EL (cell line): Measurements from ENCODE around the gene SUPT5H.

Experiments used
- DNase-seq: peaks from one replicate; pipeline ENCODE4 v3.0.0-alpha.2; 2016

The SUPT5H gene

DNA sequence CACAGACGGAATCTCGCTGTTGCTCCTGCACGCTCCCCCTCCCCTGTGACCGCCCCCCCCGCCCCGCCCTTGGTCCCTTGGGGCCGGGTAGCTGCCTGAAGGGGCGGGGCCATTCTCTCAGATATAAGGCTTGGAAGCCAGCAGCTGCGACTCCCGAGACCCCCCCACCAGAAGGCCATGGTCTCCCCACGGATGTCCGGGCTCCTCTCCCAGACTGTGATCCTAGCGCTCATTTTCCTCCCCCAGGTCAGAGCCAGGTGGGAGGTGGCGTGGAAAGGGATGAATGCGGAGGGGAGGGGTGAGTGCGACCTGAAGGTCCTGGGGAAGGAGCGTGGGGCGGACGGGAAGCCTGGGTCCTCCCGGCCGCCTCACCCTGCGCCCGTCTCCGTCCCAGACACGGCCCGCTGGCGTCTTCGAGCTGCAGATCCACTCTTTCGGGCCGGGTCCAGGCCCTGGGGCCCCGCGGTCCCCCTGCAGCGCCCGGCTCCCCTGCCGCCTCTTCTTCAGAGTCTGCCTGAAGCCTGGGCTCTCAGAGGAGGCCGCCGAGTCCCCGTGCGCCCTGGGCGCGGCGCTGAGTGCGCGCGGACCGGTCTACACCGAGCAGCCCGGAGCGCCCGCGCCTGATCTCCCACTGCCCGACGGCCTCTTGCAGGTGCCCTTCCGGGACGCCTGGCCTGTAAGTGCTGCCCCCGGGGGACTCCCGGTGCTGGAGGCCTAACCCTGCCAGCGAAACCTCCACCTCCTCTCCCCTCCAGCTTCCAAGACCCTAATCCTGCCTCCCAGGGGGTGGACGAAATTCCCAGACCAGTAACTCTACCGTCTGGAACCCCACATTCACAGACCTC, 53.6 kb downstream of the SUPT5H start, which contains the start of gene DLL3:
Gene DLL3 (plus strand): TSS at position 150 of the 845 bp plus-strand sequence. CDS start 28 bp downstream, at position 178.
- no peak for DNase-seq

GRCh38 chr19:39499932-39500331, 54.5 kb downstream of the SUPT5H start:
- DNase-seq, result no peak

GRCh38 chr19:39500543-39500942, 55.2 kb downstream of the SUPT5H start:
- no peak for DNase-seq

GRCh38 chr19:39501340-39501739, 56.0 kb downstream of the SUPT5H start:
- DNase-seq, result no peak

DNA sequence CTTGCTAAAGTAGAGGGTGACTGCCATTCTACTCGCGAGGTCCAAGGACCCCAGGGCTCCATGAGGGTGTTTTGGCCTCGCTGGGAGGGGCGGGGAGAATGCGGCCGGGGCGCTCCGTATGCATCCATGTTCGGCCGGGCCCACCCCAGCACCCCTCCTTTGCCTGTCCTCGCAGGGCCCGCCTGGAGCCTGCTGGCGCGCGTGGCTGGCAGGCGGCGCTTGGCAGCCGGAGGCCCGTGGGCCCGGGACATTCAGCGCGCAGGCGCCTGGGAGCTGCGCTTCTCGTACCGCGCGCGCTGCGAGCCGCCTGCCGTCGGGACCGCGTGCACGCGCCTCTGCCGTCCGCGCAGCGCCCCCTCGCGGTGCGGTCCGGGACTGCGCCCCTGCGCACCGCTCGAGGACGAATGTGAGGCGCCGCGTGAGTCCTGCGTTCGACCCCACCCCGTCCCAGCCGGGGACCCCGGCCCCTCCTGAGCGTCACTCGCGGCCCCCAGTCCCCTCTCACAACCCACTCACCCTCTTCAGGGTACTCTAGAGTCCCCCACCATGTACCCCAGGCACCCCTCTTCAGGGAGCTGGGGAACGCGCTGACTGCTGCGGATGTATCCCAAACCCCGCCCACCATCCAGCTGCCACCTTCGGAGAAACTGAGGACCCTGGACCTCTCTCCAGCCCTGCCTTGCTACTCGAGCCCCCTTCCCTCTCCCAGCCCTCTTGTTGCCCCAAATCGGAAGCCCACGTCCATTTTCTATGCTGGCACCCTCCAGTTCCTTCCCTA, 57.4 kb downstream of the SUPT5H start:
- DNase-seq, result peak; percentile 64

- DNase-seq, result no peak
Measured at GRCh38 chr19:39506598-39506943, 61.2 kb downstream of the SUPT5H start.

- peak; percentile 74 for DNase-seq
Measured at GRCh38 chr19:39506944-39507714, 61.7 kb downstream of the SUPT5H start.

DNA sequence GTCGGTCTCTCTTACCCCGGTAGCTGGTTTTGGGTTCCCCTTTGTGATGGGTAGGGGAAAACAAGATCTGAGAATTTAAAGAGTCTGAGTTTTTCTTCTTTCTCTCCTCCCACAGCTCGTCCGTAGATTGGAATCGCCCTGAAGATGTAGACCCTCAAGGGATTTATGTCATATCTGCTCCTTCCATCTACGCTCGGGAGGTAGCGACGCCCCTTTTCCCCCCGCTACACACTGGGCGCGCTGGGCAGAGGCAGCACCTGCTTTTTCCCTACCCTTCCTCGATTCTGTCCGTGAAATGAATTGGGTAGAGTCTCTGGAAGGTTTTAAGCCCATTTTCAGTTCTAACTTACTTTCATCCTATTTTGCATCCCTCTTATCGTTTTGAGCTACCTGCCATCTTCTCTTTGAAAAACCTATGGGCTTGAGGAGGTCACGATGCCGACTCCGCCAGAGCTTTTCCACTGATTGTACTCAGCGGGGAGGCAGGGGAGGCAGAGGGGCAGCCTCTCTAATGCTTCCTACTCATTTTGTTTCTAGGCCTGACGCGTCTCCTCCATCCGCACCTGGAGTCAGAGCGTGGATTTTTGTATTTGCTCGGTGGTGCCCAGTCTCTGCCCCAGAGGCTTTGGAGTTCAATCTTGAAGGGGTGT, 62.5 kb downstream of the SUPT5H start:
- DNase-seq, result no peak

DNA sequence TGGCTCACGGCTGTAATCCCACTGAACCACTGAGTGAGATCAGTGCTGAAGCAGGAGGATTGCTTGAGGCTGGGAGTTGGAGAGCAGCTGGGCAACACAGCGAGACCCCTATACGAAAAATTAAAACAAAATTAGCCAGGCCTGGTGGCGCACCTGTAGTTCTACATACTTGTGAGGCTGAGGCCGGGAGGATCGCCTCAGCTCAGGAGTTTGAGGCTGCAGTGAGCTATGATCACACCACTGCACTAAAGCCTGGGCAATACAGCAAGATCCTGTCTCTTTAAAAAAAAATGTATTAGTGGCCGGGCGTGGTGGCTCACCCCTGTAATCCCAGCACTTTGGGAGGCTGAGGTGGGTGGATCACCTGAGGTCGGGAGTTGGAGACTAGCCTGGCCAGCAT, 63.2 kb downstream of the SUPT5H start:
- no peak for DNase-seq

- no peak for DNase-seq
Measured at GRCh38 chr19:39509233-39509632, 63.9 kb downstream of the SUPT5H start.

- no peak for DNase-seq
Measured at GRCh38 chr19:39512988-39513387, 67.6 kb downstream of the SUPT5H start.

DNA sequence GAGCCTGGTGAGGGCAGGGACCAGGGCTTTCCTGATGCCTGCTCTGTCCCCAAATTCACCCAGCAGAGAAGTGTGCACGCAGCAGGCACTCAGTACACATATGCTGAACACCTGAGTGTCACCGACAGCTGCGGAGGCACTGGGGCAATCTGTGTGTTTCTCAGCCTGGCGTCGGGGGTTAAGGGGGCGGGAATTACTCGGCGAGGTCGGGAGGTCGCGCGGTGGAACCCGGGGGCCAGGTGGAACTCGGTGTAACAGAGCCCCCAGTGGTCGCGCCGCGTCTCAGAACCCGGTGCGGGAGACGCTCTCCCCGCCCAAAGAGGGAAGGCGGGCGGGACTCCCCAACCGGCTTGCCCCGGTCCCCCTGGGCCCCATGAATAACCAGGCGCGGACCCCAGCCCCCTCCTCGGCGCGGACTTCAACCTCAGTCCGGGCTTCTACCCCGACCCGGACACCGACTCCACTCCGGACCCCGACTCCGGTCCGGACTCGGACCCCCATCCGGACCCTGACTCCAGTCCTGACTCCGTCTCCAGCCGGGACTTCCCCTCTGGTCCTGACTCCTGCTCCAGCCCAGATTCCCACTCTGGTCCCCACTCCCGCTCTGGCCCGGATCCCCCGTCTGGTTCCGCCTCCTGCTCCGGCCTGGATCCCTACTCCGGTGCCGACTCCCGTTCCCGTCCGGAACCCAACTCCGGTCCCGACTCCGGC, 69.6 kb downstream of the SUPT5H start, which contains the start of gene SELENOV:
Gene SELENOV (plus strand): TSS at position 300 of the 711 bp plus-strand sequence. CDS start 74 bp downstream, at position 374.
- no peak for DNase-seq

- no peak for DNase-seq
Measured at GRCh38 chr19:39515551-39516191, 70.3 kb downstream of the SUPT5H start.

GRCh38 chr19:39516270-39516669, 70.9 kb downstream of the SUPT5H start:
- no peak for DNase-seq

DNA sequence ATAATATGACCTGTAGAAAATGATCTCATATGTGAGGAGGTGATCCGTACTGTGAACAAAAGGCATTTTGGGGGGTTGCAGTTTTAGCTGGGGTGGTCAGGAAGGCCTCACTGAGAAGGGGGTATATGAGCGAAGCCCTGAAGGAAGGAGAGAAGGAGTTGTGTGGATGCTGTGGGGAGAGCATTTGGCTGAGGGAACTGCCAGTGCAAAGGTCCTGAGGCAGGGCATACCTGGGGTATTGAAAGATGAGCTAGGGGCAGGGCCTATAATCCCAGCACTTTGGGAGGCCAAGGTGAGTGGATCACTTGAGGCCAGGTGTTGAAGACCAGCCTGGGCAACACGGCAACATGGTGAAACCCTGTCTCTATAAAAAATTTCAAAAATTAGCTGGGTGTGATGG, 72.0 kb downstream of the SUPT5H start:
- no peak for DNase-seq

DNA sequence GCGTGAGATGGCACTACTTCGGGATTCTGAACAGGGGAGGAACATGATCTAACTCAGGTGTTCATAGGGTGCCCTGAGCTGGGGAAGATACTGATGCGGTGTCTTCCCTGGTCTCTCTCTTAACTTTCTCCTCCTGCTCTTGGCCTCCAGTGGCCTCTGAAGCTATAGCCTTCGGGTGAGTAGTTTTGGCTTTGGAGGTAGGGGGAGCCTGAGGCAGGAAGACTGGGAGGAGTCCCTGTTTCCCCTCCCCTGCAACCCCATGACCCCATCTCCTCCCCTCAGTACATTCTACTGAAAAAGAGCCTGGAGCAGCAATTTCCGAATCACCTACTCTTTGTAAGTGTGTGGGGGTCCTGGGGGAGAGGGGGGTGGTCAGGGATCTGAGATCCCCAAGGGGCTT, 73.1 kb downstream of the SUPT5H start:
- DNase-seq, result no peak

- DNase-seq, result no peak
Measured at GRCh38 chr19:39518975-39519374, 73.6 kb downstream of the SUPT5H start.

GRCh38 chr19:39520541-39521484, 75.4 kb downstream of the SUPT5H start:
- no peak for DNase-seq

GRCh38 chr19:39524495-39524894, 79.1 kb downstream of the SUPT5H start:
- no peak for DNase-seq

DNA sequence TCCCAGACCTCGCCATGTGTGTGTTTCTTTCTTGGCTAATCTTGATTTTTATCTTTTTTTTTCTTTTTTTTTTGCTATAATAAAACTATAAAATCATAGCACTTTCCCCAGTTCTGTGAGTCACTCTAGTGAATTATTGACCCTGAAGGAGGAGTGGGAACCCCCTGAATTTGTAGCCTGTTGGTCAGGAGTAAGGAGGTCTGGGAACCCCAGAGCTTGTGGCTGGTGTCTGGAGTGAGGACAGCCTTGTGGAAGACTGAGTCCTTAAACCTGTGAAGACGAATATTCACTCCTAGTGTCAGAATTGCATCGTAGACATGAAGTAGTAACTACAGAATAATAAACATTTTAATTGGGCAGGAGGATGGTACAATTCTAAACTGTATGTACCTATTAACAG, 79.8 kb downstream of the SUPT5H start:
- DNase-seq, result no peak
